OCI-LY3 (cell line): ENCODE results near the gene CELF5.

Experiments
- H2AFZ ChIP-seq: fragments of 200-600, 300-600 bp; shearing (Covaris generic); 2 replicates; pipeline ENCODE4 v1.6.0; 2014; ENCODE audit warnings: antibody characterized with exemption, low read depth, low read length
- H3K27ac ChIP-seq: fragments of 200-600, 300-600 bp; sonication (generic); 2 replicates; pipeline ENCODE4 v1.5.1; 2014; ENCODE audit warnings: mild to moderate bottlenecking, low read length, moderate library complexity, mixed read lengths
- H3K27me3 ChIP-seq: fragments of 200-600, 300-600 bp; sonication (generic); 2 replicates; pipeline ENCODE4 v1.6.1; 2014; ENCODE audit warnings: low read depth, low read length, mixed read lengths
- H3K36me3 ChIP-seq: fragments of 200-600, 300-600 bp; sonication (generic); replicated peaks from 2 replicates; pipeline ENCODE3; 2014; ENCODE audit warnings: low read depth, low read length, mixed read lengths
- H3K4me1 ChIP-seq: fragments of 300-600, 200-600 bp; sonication (generic); 2 replicates; pipeline ENCODE4 v1.6.1; 2014; ENCODE audit warnings: low read length, mixed read lengths
- H3K4me2 ChIP-seq: fragments of 200-600, 300-600 bp; sonication (generic); 2 replicates; pipeline ENCODE4 v1.6.1; 2014; ENCODE audit warnings: low read length, mixed read lengths
- H3K4me3 ChIP-seq: fragments of 300-600, 200-600 bp; sonication (generic); 2 replicates; pipeline ENCODE4 v1.5.1; 2014; ENCODE audit warnings: antibody characterized with exemption, mild to moderate bottlenecking, low read length, moderate library complexity
- H3K79me2 ChIP-seq: fragments of 300-600, 200-600 bp; shearing (Covaris generic); 2 replicates; pipeline ENCODE4 v1.6.1; 2014; ENCODE audit warnings: mild to moderate bottlenecking, low read length, mixed read lengths
- H3K9ac ChIP-seq: fragments of 300-600, 200-600 bp; shearing (Covaris generic); 2 replicates; pipeline ENCODE4 v1.6.0; 2014; ENCODE audit warnings: mild to moderate bottlenecking, low read length, moderate library complexity
- H3K9me3 ChIP-seq: fragments of 200-600, 300-600 bp; shearing (Covaris generic); 2 replicates; pipeline ENCODE4 v1.6.1; 2014; ENCODE audit warnings: low read length, mixed read lengths; ENCODE audit not compliant: insufficient read depth
- H4K20me1 ChIP-seq: fragments of 200-600, 300-600 bp; sonication (generic); 2 replicates; pipeline ENCODE4 v1.6.1; 2016; ENCODE audit warnings: low read length, mixed read lengths; ENCODE audit not compliant: insufficient read depth
- CTCF ChIP-seq: fragments of 200-600, 300-600 bp; sonication (generic); IDR thresholded peaks from 2 replicates; pipeline ENCODE4 v1.5.1; 2014; ENCODE audit warnings: antibody characterized with exemption, low read length, low read depth
- EZH2phosphoT487 ChIP-seq: fragments of 200-600 bp; shearing (Covaris generic); IDR thresholded peaks from 2 replicates; pipeline ENCODE4 v1.6.1; 2018; ENCODE audit warnings: antibody characterized with exemption, mixed run types, low read depth

CELF5 gene

GRCh38 chr19:3314962-3315675 lies 90.7 kb downstream of the CELF5 start:
- Histone ChIP-seq H3K4me1 (no peaks in the 10 kb centered on the region), H3K79me2 (no peaks in the 10 kb centered on the region), H3K27ac (no peak overlapping the region), H3K36me3 (no peaks in the 10 kb centered on the region), H3K4me3 (no peak overlapping the region), H4K20me1 (no peaks in the 10 kb centered on the region), H3K9ac (no peak overlapping the region), H3K4me2 (no peak overlapping the region), H2AFZ (no peak overlapping the region), H3K27me3 (no peaks in the 10 kb centered on the region), H3K9me3 (no peaks in the 10 kb centered on the region)
- no peak for TF ChIP-seq EZH2phosphoT487
- TF ChIP-seq CTCF = no peak

- Histone ChIP-seq H3K9ac (no peak overlapping the region), H3K4me2 (no peak overlapping the region), H3K9me3 (no peaks in the 10 kb centered on the region), H3K4me1 (no peaks in the 10 kb centered on the region), H3K27ac (no peak overlapping the region), H3K4me3 (no peak overlapping the region), H2AFZ (no peak overlapping the region), H3K36me3 (no peaks in the 10 kb centered on the region), H3K79me2 (no peaks in the 10 kb centered on the region), H4K20me1 (no peaks in the 10 kb centered on the region), H3K27me3 (no peaks in the 10 kb centered on the region)
- TF ChIP-seq CTCF = no peak
- no peak for TF ChIP-seq EZH2phosphoT487
Observed at GRCh38 chr19:3315676-3315973, 91.2 kb downstream of the CELF5 start.

GRCh38 chr19:3316132-3316648 lies 91.7 kb downstream of the CELF5 start:
- no peak overlapping the region for H3K4me3 ChIP-seq
- TF ChIP-seq EZH2phosphoT487 (no peak), CTCF (no peak)
- H3K36me3 ChIP-seq = no peaks in the 10 kb centered on the region
- no peaks in the 10 kb centered on the region for H3K4me1 ChIP-seq
- H4K20me1 ChIP-seq = no peaks in the 10 kb centered on the region
- no peaks in the 10 kb centered on the region for H3K9me3 ChIP-seq
- H3K27me3 ChIP-seq = no peaks in the 10 kb centered on the region
- no peak overlapping the region for H3K9ac ChIP-seq
- H3K4me2 ChIP-seq = no peak overlapping the region
- H2AFZ ChIP-seq = no peak overlapping the region
- H3K79me2 ChIP-seq = no peaks in the 10 kb centered on the region
- H3K27ac ChIP-seq = no peak overlapping the region

- Histone ChIP-seq H3K4me2 (no peak overlapping the region), H3K79me2 (no peaks in the 10 kb centered on the region)
Observed at GRCh38 chr19:3316659-3317207, 92.3 kb downstream of the CELF5 start.

More at GRCh38 chr19:3316659-3317207, 92.3 kb downstream of the CELF5 start:
- H3K9ac ChIP-seq = no peak overlapping the region
- no peaks in the 10 kb centered on the region for H3K4me1 ChIP-seq
- H3K36me3 ChIP-seq = no peaks in the 10 kb centered on the region
- TF ChIP-seq EZH2phosphoT487 = no peak
- no peak for TF ChIP-seq CTCF
- no peak overlapping the region for H2AFZ ChIP-seq
- H3K27me3 ChIP-seq = no peaks in the 10 kb centered on the region
- no peaks in the 10 kb centered on the region for H4K20me1 ChIP-seq
- H3K4me3 ChIP-seq = no peak overlapping the region
- no peaks in the 10 kb centered on the region for H3K9me3 ChIP-seq
- no peak overlapping the region for H3K27ac ChIP-seq
